Fibroblast of skin of scalp (primary cell): Measurements from ENCODE around the gene RASA1.
A peak's percentile ranks its signal among the peaks of the same experiment; 100 is the strongest.
"Not testable (repeated sequence)": the region's sequence is repeated elsewhere in the genome, so short reads cannot be mapped to it uniquely, and the experiment has no call there.

Experiments
- DNase-seq: peaks from one replicate; pipeline ENCODE4 v3.0.0-alpha.2; 2013

Gene RASA1

DNA sequence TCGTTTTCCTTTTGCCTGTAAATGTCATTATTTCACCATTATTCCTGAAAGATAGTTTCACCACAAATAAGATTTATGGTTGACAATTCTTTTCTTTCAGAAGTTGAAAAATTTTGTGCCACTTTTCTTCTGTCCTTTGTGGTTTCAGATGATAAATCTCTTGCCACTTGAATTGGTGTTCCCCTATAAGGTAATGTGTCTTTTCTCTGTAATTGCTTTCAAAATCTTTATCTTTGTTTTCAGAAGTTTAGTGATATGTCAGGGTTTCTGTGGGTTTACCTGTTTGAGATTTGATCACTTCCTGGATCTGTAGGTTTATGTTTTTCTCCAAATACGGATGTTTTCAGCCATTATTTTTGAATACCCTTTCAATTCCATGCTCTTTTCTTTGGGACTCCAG is 14.6 kb downstream of the RASA1 start:
- DNase-seq = no peak

DNA sequence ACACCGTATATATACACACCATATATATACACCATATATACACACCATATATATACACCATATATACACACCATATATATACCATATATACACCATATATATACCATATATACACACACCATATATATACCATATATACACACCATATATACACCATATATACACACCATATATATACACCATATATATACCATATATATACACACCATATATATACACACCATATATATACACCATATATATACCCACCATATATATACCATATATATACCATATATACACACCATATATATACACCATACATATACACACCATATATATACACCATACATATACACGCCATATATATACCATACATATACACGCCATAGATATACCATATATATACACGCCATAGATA is 19.6 kb downstream of the RASA1 start:
- DNase-seq = not testable (repeated sequence)

DNA sequence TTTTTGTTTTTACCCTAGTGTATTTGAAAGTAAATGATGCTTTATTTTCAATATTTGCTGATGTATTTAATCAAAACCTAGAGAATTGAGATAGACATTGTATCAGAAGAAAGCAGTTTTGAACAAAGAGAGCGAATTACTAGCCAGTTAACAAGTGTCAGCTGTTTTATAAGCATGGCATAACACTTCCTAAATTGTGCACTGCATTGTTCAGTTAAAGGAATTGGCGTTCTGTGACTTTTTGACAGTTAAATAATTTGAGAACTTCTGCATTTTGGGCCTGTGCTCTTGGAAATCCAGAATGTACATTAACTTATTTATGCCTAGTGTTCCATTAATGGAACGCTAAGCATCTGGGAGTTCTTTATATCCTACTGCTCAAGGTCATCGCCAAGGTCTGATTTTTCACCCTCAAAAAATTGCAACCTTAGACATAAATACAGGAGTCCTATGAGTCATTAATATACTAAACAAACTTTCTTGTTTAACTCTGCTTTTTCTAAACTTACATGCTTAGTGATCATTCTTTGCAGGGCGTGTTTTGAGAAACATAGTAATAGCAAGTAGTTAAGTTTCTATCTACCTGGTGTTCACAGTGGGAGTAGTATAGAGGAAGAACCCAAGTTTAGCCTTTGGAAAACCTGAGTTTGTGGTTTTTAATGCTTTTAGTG is 31.1 kb downstream of the RASA1 start:
- DNase-seq = no peak

DNA sequence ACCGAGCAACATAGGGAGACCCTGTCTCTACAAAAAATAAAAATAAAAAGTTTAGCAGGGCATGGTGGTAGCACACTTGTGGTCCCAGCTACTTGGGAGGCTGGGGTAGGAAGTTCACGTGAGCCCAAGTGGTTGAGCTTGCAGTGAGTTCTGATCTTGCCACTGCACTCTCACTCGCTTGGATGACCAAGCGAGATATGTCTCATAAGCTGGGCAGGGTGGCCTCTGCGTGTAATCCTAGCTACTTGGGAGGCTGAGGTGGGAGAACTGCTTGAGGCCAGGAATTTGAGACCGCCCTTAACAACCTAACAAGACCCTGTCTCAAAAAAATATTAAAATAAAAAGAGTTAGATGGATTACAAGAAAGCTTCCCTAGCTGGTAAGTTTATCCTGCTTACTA is 32.5 kb downstream of the RASA1 start:
- no peak for DNase-seq

DNA sequence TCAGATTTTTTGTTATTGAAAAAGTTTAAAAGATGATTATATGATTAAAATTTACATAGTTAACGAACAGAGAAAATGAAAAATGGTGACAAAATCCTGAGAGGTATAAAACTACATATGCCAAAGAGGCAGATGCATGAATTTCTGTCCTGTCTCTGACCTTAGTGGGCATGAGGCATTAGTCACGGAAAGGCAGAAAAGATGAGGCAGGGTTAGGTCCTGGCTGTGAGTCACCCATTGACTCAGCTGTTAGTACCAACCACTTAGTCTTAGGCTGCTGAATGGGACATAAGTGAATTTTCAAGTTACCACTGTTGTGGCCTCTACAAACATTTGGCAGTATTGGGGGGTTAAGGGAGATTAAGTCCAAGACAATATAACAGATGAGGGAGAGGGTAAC is 33.1 kb downstream of the RASA1 start:
- DNase-seq = peak; percentile 87

DNA sequence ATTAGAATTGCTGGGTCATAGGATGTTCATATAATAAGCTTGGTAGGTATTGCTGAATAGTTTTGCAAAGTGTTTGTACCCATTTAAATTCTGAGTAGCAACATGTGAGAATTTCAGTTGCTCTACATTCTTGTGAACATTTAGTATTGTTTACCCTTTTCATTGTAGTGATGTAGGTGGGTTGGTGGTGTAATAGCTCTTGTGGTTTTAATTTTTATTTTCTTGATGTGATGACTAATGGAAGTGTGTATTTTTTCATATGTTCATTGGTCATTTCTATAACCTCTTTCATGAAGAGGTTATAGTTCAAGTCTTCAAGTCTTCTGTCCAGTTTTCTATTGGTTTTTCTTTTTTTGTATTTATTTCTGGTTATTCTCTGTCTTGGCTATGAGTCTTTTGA is 34.4 kb downstream of the RASA1 start:
- no peak for DNase-seq

DNA sequence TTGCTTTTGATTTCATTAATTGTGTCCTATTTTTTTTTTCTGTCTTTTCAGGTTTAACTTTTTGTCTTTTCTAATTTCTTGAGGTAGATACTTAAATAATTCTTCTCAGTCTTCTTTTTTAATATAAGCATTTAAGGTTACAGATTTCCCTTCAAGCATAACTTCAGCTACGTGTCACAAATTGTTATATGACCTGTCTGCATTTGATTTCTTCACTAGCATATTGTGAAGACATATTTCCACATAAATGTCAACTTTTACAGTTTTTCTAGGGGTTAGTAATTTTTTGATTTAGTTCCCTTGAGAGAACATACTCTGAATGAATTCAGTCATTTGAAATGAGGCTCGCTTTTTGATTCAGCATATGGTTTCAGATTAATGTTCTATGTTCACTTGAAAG is 35.6 kb downstream of the RASA1 start:
- DNase-seq = no peak

DNA sequence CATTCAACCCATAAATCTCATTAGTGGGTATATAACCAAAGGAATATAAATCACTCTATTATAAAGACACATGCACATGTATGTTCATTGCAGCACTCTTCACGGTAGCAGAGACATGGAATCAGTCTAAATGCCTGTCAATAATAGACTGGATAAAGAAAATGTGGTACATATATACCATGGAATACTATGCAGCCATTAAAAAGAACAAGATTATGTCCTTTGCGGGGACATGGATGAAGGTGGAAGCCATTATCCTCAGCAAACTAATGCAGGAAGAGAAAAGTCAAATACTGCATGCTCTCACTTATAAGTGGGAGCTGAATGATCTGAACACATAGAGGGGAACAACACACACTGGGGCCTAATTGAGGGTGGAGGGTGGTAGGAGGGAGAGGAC is 38.4 kb downstream of the RASA1 start:
- not testable (repeated sequence) for DNase-seq

DNA sequence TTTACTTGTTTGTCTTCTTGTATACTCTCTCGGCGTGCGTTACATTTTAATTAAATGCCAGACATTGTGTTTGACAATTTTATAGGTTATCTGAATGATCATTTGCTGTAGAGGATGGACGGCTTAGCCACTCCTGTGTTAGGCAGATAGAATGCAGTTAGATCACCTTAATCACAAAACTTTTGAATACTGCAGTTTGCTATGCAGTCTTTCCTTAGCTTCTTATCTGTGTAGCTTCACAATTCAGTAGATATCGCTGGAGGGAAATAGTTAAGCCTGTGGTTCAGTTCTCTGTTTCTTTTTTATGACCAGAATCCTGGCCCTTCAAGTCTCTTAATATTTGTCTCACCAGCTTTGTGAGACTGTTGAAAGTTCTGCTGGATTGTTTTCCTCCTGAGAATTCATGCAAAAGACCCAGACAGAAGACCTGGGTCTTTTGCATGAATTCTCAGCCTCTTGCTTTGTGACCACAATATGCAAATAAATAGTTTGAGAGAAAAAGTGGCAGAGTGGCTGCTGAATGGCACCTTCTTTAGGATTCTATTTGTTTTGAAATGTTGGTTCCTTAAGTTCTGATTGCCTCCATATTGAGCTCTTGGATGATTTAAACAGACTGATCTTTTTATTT is 40.2 kb downstream of the RASA1 start:
- no peak for DNase-seq

DNA sequence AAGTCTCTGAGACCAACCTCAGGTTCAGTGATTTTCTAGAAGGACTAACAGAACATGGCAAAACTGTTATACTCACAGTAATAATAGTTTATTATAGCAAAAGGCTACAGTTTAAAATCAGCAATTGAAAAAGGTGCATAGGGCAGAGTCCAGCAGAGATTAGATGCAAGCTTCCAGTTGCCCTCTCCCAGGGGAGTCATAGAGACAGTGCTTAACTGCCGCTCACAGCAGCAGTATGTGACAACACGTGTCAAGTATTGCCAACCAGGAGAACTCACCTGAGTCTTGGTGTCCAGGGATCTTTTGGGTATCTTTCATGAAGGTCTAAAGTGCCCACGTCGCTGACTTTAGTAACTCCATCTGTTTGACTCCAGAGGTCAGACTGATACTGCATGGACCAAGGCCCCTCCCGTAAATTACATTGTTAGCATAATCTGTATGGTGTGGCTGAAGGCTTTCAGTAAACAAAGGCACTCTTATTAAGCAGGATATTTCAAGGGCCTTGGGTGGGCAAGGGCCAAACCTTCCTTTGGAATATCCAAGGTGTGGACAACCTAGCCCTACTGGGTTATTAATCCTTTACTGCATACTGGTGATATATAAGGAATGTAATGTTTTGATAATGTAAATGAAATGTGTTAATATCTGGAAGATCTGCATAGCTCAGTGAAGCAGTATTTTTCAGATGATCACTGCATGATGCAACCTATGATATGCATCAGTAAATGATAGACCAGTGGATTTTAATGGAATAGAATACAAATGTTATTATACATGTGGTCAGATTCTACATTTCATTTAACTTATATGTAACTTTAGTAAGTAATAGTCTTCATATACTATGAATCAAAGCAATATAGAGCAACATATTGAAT is 44.0 kb downstream of the RASA1 start:
- peak; percentile 56 for DNase-seq

DNA sequence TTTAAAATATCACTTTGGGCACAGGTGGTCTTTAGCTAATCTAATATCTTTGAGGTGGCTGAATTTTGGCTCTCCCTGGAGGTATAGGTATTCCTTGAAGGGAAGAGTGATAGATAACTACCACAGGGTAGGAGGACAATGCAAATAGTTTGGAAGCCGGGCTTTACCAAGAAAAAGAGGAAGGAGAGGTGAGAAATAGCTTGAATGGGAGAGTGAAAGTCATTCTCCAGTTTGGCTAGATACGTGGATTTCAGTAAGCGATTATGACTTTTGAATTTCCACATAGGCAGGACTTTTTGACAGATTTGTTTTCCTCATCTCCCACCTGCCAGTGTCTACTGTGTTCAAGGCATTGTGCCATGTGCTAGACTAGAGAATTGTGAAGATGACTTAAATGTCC is 45.5 kb downstream of the RASA1 start:
- no peak for DNase-seq

DNA sequence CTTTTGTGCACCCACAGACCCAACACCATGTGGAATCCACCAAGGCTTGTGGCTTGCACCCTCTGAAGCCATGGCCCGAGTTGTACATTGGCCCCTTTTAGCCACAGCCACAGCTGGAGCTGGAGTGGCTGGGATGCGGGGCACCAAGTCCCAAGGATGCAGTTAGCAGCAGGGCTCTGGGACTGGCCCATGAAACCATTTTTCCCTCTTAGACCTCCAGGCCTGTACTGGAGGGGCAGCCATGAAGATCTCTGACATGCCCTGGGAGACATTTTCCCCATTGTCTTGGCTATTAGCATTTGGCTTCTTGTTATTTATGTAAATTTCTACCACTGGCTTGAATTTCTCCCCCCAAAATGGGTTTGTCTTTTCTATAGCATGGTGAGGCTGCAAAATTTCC is 51.8 kb downstream of the RASA1 start:
- no peak for DNase-seq

DNA sequence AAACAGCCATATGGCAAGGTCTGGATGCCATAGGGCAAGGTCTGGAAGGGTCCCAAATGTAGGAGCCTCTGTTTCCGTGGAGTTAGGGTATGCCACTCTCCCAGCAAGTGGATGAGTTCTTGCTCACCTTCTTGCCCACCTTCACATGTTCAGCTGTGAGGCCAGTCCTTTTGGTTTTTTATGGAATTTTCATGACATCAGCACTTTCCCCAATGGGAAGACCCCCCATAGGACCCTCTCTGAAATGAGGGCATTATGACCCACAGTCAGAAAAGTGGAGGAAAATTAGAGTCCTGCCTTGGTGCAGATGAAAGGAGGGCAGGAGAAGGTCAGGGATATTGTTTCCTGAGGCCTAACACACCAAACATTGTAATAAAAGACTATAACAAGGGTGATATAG is 53.9 kb downstream of the RASA1 start:
- no peak for DNase-seq

DNA sequence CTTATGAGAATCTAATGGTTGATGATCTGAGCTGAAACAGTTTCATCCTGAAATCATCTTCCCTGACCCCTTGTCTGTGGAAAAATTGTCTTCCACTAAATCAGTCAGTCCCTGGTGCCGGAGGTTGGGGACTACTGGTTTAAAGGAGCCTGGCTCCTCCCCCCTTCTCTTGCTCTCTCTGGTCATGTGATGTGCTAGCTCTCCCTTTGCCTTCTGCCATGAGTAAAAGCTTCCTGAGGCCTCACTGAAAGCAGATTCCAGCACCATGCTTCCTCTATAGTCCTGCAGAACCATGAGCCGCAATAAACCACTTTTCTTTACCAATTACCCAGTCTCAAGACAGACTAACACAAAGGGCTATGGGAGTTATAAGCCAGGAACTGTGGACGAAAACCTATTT is 54.7 kb downstream of the RASA1 start:
- DNase-seq = no peak

DNA sequence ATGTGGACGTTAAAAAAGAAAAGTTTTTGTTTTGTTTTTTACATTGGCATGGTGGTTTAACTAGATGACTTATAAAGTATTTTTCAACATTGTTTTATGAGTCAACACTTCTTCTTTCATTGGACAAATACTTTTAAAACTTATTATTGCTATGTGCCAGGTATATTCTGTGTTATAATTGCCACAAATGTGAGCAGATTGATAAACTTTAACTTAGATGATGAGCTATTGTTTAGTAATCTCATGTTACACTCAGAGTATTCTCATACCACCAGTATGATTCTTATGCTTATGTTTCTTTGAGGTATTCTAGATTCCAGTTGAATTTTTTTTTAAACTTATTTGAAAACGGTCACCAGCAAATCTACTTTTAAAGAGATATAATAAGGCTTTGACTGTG is 60.3 kb downstream of the RASA1 start:
- DNase-seq = no peak

DNA sequence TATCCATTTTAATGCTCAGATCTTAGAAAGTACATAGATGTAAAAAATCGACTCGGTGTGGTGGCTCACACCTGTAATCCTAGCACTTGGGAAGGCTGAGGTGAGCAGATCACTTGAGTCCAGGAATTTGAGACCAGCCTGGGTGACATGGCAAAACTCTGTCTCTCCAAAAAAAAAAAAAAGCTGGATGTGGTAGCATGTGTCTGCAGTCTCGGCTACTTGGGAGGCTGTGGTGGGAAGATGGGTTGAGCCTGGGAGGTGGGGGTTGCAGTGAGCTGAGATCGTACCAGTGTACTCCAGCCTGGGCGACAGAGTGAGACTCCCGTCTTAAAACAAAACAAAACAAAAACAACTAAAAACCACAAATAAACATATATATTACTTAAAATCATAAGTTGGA is 61.4 kb downstream of the RASA1 start:
- DNase-seq = no peak

DNA sequence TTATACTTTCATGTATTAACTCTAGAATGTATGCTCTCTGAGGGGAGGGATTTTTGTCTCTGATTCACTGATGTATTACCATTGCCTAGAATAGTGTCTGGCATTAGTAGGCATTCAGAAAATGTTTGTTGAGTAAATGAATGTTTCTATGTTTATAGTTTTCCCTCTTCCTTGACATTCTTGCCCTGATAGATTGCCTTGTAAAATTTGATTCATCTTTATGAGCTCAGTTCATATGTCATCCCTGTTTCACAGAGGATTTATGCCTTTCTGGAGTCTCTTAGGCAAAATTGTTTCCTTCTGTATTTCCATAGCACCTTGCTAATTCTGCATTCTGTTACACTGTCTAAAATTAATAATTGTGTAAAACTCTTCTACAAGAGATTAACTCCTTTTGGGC is 72.3 kb downstream of the RASA1 start:
- no peak for DNase-seq

DNA sequence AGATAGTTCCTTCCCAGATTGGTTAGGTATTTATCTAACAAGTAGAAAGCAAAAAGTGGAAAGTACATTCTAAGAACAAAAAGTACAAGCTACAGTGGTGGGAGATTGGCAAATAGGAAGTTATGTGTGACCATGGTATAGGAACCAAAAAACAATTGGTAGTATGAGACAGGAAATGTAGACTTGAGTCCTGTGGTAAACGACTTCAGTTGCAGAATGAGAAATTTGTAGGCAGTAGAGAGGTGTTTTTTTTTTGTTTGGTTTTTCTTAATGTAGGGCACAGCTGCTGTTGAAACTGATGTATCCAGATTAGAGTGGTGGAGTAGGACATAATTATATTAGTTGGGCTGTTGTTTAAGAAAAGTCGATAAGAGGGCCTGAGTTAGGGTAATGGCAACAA is 73.0 kb downstream of the RASA1 start:
- no peak for DNase-seq

DNA sequence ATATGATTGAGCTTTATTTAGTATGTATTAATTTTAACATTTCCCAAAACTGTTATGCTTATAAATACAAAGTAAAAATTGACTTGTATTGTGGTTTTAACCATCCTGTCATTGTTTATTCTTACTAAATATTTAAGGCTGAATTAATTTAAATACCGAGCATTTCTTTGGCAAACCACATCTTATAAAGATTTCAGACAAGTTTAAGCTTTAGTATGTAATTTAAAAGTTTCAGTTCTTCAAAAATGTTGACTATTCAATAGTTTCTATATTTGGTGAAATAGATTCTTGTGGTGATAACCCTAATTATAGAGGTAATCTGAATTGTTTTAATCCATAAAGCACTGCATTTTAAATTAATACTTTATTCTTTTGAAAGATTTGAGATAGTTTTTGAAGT is 79.6 kb downstream of the RASA1 start:
- peak; percentile 60 for DNase-seq

DNA sequence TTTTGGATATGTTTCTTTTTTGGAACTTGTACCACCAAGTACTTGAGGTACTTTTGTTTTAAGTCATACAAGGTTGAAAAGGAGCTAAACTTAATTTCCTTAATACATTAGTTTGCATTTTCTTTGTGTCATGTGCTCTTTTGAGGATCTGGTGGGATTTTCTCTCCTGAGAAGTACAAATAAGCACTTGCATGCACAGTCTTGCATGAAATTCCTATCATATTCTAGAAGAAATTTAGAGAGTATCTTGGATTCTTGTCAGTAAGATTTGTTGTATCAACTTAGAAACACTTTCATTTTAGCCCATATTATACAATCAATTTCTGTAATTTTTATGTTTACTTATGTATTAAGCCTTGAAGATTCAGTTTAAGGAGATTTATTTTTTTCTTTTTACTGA is 80.2 kb downstream of the RASA1 start:
- DNase-seq = peak; percentile 22

DNA sequence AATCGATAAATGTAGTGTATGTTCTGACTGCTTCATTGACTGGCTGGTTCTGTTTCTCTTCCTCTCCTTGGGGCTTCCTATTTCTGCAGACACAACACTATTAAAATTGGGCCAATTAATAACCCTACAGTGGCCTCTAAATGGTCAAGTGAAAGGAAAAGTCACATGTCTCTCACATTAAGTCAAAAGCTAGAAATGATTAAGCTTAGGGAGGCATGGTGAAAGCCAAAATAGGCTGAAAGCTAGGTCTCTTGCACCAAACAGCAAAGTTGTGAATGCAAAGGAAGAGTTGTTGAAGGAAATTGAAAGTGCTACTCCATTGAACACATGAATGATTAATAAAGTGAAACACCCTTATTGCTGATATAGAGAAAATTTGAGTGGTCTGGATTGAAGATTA is 86.8 kb downstream of the RASA1 start:
- DNase-seq = no peak

DNA sequence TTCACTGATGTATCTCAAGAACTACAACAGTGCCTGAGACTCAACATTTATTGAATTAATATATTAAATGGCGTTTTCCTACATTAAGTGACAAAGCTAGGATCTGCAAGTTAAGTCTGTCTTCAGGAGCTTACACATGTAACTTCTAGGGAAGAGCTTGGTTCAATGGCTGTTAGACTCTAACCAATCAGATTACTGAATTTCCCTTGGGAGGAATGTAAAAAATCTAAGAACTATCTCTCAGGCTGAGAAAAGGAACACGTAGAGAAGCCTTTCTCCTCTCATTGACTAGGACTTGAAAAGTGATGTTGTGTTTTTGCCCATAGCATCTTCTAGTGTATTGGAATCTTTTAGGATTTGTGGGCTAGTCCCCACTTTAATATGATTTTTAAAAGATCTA is 91.4 kb downstream of the RASA1 start:
- no peak for DNase-seq

DNA sequence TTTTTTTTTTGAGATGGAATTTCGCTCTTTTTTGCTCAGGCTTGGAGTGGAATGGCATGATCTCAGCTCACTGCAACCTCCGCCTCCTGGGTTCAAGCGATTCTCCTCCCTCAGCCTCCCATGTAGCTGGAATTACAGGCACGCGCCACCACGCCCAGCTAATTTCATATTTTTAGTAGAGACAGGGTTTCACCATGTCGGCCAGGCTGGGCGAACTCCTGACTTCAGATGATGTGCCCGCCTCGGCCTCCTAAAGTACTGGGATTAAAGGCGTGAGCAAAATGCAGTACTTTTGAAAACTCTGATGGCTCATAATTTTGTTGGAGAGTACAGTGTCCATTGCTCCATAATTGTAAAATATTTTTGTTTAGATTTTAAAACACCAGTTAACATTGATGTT is 92.4 kb downstream of the RASA1 start:
- DNase-seq = no peak

DNA sequence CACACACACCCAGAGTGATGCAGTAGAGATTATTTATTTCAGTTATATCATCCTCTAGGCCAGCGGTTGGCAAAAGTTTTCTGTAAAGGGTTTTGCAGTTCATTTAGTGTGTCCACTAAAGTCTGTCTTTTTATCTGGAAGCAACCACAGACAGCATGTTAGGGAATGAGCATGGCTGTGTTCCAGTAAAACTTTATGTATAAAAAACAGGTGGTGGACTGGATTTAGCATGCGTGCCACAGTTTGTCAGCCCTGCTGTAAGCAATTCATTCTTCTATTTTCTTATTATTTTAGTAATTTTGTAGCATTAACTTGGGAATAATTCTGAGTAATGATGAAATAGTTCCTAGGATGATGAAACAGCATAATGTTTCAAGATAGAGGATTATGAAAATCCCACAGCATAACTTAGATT is 93.4 kb downstream of the RASA1 start:
- DNase-seq = peak; percentile 69
